ENCODE measurements around the gene HIRIP3. TPM values are rescaled to one million over a fixed set of nuclear protein-coding genes. Genes with fewer than 3 reads are reported as not detected.

HIRIP3 gene
- total RNA-seq, 1 experiment from 2014 or later, result 18.9 TPM

GRCh38 chr16:29991571-29991904 lies 3.9 kb downstream of the HIRIP3 start:
- H3K9me3 Mint-ChIP-seq, result no peaks in the 10 kb centered on the region
- ChIA-PET CTCF (interaction anchor here (1.0 to 2.2 kb wide), 3 partner anchors 9 to 40 kb away, joined by 4 to 9 read pairs (median 4); partner anchors contain the start of genes TAOK2 and TLCD3B), POLR2A (no interaction called here)
- DNase-seq (ENCODE audit: low spot score) (no peak), ATAC-seq (no peak)
- TF ChIP-seq JAZF1 (CRISPR knock-in tag; IDR thresholded peaks at IDR 0.05) (no peak), ZNF281 (CRISPR knock-in tag; IDR thresholded peaks at IDR 0.05) (no peak), NFE2L1 (CRISPR knock-in tag; IDR thresholded peaks at IDR 0.05) (no peak), GABPB1 (CRISPR knock-in tag; IDR thresholded peaks at IDR 0.05) (no peak), JUN (CRISPR knock-in tag; IDR thresholded peaks at IDR 0.05) (no peak), MYBL2 (CRISPR knock-in tag; IDR thresholded peaks at IDR 0.05) (no peak)
- peaks cover 7% of the 10 kb centered on the region; the same call in 1 of the 2 replicates for H3K4me1 Mint-ChIP-seq
- peaks cover 21% of the 10 kb centered on the region for H3K36me3 Mint-ChIP-seq
- no peaks in the 10 kb centered on the region for H3K27me3 Mint-ChIP-seq (ENCODE audit: low read depth)
- H3K4me3 Mint-ChIP-seq, result no peak overlapping the region
- H3K27ac Mint-ChIP-seq, result no peak overlapping the region

GRCh38 chr16:29990883-29991570 lies 4.4 kb downstream of the HIRIP3 start:
- H3K27me3 Mint-ChIP-seq (ENCODE audit: low read depth), result no peaks in the 10 kb centered on the region
- ChIA-PET CTCF (interaction anchor here (1.0 to 2.2 kb wide), 3 partner anchors 10 to 40 kb away, joined by 4 to 9 read pairs (median 4); partner anchors contain the start of genes TAOK2 and TLCD3B), POLR2A (interaction anchor here (0.7 kb wide), 1 partner anchor 15 kb away, joined by 3 read pairs; no protein-coding TSS in a partner anchor)
- H3K27ac Mint-ChIP-seq, result no peak overlapping the region
- no peak for TF ChIP-seq MYBL2 (CRISPR knock-in tag; IDR thresholded peaks at IDR 0.05)
- TF ChIP-seq CBFB (CRISPR knock-in tag; IDR thresholded peaks at IDR 0.05; ENCODE audit: low read depth), result no peak
- no peak for TF ChIP-seq NR2C2 (CRISPR knock-in tag; IDR thresholded peaks at IDR 0.05)
- TF ChIP-seq ZNF425 (CRISPR knock-in tag; conservative IDR thresholded peaks at IDR 0.05), result no peak
- no peak for TF ChIP-seq IRF1 (CRISPR knock-in tag; IDR thresholded peaks at IDR 0.05)
- ATAC-seq, result no peak
- H3K4me3 Mint-ChIP-seq, result no peak overlapping the region
- peaks cover 7% of the 10 kb centered on the region; the same call in 1 of the 2 replicates for H3K4me1 Mint-ChIP-seq
- no peak for DNase-seq (ENCODE audit: low spot score)
- peaks cover 26% of the 10 kb centered on the region for H3K36me3 Mint-ChIP-seq
- H3K9me3 Mint-ChIP-seq, result no peaks in the 10 kb centered on the region

GRCh38 chr16:29990034-29990433 lies 5.4 kb downstream of the HIRIP3 start:
- Mint-ChIP-seq H3K27ac (no peak overlapping the region), H3K4me3 (no peak overlapping the region), H3K27me3 (ENCODE audit: low read depth) (no peaks in the 10 kb centered on the region), H3K36me3 (peaks cover 33% of the 10 kb centered on the region), H3K9me3 (no peaks in the 10 kb centered on the region), H3K4me1 (peaks cover 7% of the 10 kb centered on the region; the same call in 1 of the 2 replicates)
- ChIA-PET POLR2A (interaction anchor here (0.7 kb wide), 1 partner anchor 14 kb away, joined by 3 read pairs; no protein-coding TSS in a partner anchor), CTCF (interaction anchor here (1.7 to 2.2 kb wide), 2 partner anchors 11 to 42 kb away, joined by 9 read pairs; no protein-coding TSS in a partner anchor)
- no peak for ATAC-seq
- no peak for DNase-seq (ENCODE audit: low spot score)
- TF ChIP-seq ZNF532 (CRISPR knock-in tag; IDR thresholded peaks at IDR 0.05; ENCODE audit: borderline replicate concordance) (no peak), ATF3 (CRISPR knock-in tag; conservative IDR thresholded peaks at IDR 0.05) (no peak), NFE2L1 (CRISPR knock-in tag; IDR thresholded peaks at IDR 0.05) (no peak), ARID4B (CRISPR knock-in tag; IDR thresholded peaks at IDR 0.05; ENCODE audit: borderline replicate concordance) (no peak), MYBL2 (CRISPR knock-in tag; IDR thresholded peaks at IDR 0.05) (no peak)

Measured in WTC11 (cell line).